Left lobe of liver (tissue), 2 donors: ENCODE data around the gene ZFYVE21. TPM values are rescaled to one million over a fixed set of nuclear protein-coding genes. Genes with fewer than 3 reads are reported as not detected.

Source experiments
- ATAC-seq: fragments of 200-7000 bp; cut with Tn5 transposase; one replicate; pipeline ENCODE4 v1.9.1; 2020; ENCODE audit warnings: mild to moderate bottlenecking, moderate library complexity
- DNase-seq: peaks from one replicate; pipeline ENCODE4 v3.0.0-alpha.2; 2020; ENCODE audit warnings: low spot score
- total RNA-seq: library from RNA; stranded (reverse); gene quantifications from one replicate; pipeline ENCODE4 v1.2.1, GENCODE V29; 2021
- donor health status: DM: no; HTN: no; CAD: no; lungs with moderate emphysema.
- donor health status: DM: no; HTN: yes; CAD: no.

The ZFYVE21 gene
- total RNA-seq, 1 donor from 2014 or later = 25.2 TPM

GRCh38 chr14:103704708-103705107 is 10.9 kb upstream of the ZFYVE21 start:
- no peak for DNase-seq
- ATAC-seq = no peak

GRCh38 chr14:103705118-103705503 is 10.5 kb upstream of the ZFYVE21 start:
- DNase-seq (no peak), ATAC-seq (no peak)

- DNase-seq (no peak), ATAC-seq (no peak)
These were observed 9.9 kb upstream of the ZFYVE21 start for GRCh38 chr14:103705504-103706284.

DNA sequence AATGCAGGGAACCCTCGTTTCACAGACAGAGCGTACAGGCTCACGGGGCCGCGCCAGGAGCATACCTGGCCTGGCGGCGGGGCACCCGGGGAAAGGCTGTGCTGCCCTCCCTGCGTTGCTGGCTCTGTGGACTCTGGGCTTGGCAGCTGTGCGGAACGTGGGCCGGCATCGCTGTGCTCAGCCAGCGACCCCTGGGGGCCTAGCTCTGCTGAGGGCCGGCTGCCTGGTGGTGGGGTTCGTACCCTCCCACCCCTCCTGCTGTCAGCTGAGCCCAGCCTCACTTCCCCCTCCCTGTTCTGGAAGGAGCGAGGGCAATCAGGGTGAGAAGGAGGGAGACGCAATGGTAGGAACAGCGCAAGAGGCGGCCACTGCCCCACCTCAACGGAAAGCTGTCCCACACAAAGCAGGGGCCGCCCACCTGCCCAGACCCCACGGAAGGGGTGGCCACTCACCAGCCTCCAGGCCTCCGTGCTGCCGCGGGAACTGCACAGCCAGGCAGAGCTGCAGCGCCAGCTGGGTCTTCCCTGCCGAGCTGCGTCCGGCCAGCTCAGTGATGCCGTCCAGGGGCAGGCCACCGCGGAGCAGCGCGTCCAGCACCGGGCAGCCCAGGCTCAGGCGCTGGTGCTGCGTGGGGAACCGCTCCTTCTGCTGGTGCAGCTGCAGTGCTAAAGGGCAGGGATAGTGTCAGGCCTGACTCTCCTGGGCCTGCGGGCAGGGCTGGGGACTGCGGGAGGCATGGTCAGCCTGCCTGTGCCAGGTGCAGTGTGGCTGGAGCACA is 8.9 kb upstream of the ZFYVE21 start:
- ATAC-seq (no peak), DNase-seq (no peak)

GRCh38 chr14:103707329-103708263 is 8.0 kb upstream of the ZFYVE21 start:
- ATAC-seq (no peak), DNase-seq (no peak)

- ATAC-seq (peak; percentile 31), DNase-seq (no peak)
These were observed 6.8 kb upstream of the ZFYVE21 start for GRCh38 chr14:103708750-103709187.

DNA sequence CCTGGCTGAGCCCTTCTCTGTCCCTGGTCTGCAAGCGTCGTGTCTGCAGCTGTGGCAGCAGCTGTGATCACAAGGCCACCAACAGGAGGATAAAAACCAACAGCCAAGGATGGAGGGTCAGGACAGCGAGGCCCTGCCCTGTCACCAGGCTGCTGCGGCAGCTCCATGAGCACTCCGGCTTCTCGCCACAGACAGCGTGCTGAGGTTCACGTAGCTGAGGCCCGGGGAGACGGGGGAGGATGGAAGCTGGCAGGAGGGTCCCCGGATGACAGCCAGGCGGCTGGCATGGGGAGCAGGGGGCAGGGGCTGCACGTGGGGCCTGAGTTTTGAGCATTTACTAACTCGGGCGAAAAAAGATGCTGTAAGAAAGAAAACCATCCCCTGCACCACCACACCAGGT is 5.8 kb upstream of the ZFYVE21 start:
- ATAC-seq (no peak), DNase-seq (no peak)

- DNase-seq (no peak), ATAC-seq (no peak)
These were observed 4.7 kb upstream of the ZFYVE21 start for GRCh38 chr14:103710771-103711377.

DNA sequence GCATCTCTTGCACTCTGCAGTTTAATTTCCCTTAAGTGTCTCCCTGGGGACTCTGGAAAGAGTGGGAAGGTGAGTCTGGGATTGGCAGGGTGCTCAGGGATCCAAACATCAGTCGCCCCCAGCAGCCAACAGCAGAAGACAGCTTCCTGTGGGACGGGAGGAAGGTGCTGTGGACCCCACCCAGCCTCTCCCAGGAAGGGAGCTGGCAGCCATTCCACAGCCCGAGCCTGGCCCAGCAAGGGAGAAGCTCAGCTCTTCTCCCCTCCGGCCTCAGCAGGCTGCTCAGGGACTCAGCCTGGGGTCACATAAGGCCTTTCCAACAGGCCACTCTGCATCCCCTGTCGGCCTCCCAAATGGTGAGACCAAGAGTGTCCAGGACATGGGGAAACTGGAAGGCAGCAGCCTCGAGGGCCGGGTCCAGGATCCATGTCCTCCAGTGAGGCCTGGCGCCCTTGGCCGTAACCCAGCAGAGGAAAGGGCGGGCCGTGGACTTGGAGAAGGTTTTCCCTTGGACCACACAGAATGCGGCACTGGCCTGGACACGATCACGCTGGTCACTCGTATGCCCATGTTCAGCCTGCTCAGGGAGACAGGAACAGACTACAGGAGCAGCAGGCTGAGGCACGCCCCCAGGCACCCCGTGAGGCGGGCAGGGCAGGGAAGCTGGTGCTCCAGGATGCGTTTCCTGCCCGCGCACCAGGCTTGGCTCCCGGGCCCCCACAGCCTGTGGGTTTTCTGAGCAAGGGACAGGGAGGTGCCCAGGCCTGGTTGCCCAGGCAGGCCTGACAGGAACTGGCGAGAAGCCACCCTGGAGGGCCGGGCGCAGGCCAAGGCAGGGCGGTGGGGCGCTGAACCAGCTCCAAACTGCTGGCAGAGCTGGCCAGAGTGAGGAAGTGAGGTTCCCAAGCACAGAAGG is 3.8 kb upstream of the ZFYVE21 start:
- ATAC-seq (no peak), DNase-seq (no peak)

DNA sequence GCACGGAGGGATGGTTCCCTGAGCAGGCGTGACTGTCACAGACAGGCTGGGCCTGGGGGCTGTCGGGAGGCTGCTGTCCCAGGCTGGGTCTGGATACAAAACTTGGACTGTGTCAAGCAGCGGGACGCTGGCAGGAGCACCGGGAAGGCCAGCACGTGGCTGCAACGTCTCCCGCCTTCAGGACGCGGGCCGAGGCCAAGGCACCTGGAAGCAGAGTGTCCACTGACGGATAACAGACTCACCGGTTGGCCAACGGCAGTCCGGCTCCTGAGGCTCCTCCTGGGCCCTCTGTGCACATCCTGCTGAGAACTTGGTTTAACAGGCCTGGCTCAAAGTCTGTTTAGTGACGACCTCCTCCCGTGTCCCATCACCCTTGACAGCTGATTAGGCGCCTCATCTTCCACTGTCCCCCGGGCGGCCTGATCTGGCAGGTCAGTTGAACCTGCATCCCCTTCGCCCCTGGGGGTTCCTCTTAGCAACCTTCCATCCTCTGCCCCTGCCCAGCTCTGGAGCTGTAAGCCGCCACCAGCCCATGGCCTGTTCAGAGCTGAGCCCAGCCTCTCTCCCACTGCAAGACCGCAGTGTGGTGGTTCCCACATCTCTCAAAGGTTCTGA is 2.9 kb upstream of the ZFYVE21 start:
- ATAC-seq (no peak), DNase-seq (no peak)

DNA sequence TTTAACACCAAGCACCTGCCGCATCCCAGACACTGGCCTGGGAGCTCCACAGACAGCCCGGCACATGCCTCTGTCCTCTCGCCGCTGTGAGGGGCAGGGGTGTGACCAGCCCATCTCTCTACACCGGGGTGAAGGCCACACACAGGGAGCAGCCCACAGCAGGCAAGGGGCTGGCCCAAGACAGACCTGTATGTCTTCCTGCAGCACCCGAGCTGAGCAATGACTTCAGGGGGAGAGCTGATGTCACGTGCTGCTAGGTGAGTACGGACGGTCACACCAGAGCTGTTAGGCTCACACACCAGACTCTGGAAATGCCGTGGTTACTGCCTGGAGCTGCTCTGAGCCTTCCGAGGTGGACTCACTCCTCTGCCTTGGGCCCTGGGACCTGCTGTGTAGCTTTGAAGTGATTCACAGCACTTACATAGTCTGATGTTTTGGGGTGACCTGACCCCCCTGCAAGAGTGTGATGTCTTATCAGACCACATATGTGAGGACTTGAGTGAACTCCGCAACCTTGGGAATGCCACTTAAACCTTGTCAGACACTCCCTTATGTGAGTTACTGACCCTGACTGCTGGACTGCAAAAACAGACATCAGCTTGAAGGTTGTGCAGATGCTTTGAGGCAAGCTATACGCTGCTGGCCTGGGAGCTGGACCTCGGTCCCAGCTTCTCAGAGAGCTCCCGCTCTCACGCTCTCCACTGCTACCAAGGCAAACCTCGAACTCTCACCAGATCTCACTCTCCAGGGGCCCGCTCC is 2.1 kb upstream of the ZFYVE21 start:
- ATAC-seq = no peak

GRCh38 chr14:103714063-103714724 is 1.4 kb upstream of the ZFYVE21 start:
- DNase-seq (no peak), ATAC-seq (no peak)

More for the DNA sequence above, 2.1 kb upstream of the ZFYVE21 start:
- no peak for DNase-seq

GRCh38 chr14:103716091-103716801 is 636 bp downstream of the ZFYVE21 start:
- DNase-seq (no peak), ATAC-seq (peak; percentile 4)

GRCh38 chr14:103716899-103717411 is 1.3 kb downstream of the ZFYVE21 start:
- ATAC-seq (no peak), DNase-seq (no peak)

DNA sequence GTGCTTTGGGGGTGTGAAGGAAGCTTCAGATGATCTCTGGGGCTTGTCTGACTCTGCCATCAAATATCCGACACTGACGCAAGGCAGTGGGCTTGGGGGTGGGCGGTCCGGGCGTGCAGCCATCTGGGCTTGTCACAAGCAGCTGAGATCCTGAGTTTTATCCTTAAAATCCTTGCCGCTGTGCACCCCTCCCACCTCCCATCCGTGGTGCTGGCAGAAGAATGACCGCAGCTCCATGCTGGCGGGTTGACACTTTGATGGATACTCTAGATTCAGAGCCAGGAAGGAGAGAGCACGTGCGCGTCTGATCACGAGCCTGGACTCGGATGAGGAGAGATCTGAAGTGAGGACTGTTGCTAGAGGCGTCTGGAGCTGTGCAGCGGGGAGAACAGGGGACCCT is 3.0 kb downstream of the ZFYVE21 start:
- DNase-seq (no peak), ATAC-seq (no peak)

- DNase-seq = no peak
- ATAC-seq = no peak
These were observed 4.1 kb downstream of the ZFYVE21 start for GRCh38 chr14:103719751-103720150.
